KOPT-K1 (cell line): ENCODE data around the gene CDIP1.

Experiments used
- H3K27ac ChIP-seq: fragments of 200-600 bp; sonication (generic); 2 replicates; pipeline ENCODE4 v1.5.1; 2016; ENCODE audit warnings: antibody characterized with exemption, mild to moderate bottlenecking, low read depth, low read length; ENCODE audit not compliant: poor library complexity, severe bottlenecking
- H3K36me3 ChIP-seq: fragments of 200-600 bp; sonication (generic); 2 replicates; pipeline ENCODE4 v1.5.1; 2017; ENCODE audit warnings: antibody characterized with exemption, mild to moderate bottlenecking, low read length, moderate library complexity; ENCODE audit not compliant: insufficient read depth
- H3K9me3 ChIP-seq: fragments of 200-600 bp; sonication (generic); 2 replicates; pipeline ENCODE4 v1.5.1; 2017; ENCODE audit warnings: antibody characterized with exemption, low read length, mild to moderate bottlenecking; ENCODE audit not compliant: insufficient read depth, poor library complexity, severe bottlenecking

Gene CDIP1

GRCh38 chr16:4557973-4558372 lies 19.4 kb upstream of the CDIP1 start:
- Histone ChIP-seq H3K36me3 (no peaks in the 10 kb centered on the region), H3K9me3 (no peaks in the 10 kb centered on the region), H3K27ac (no peak overlapping the region)

GRCh38 chr16:4556580-4556979 lies 18.0 kb upstream of the CDIP1 start:
- H3K27ac ChIP-seq = no peak overlapping the region
- H3K36me3 ChIP-seq = no peaks in the 10 kb centered on the region
- H3K9me3 ChIP-seq = no peaks in the 10 kb centered on the region

- Histone ChIP-seq H3K27ac (no peak within 1 kb of the TSS), H3K9me3 (no peaks in the 10 kb centered on the region), H3K36me3 (no peaks in the 10 kb centered on the region)
Observed at GRCh38 chr16:4556112-4556511, 17.5 kb upstream of the CDIP1 start, which contains the start of gene C16orf96. Gene C16orf96 (plus strand): TSS chr16:4556340. CDS start chr16:4556490, 150 bp downstream.

GRCh38 chr16:4552541-4552940 lies 14.0 kb upstream of the CDIP1 start:
- Histone ChIP-seq H3K9me3 (no peaks in the 10 kb centered on the region), H3K27ac (no peak overlapping the region), H3K36me3 (no peaks in the 10 kb centered on the region)

GRCh38 chr16:4550591-4550990 lies 12.0 kb upstream of the CDIP1 start:
- H3K9me3 ChIP-seq = no peaks in the 10 kb centered on the region
- no peaks in the 10 kb centered on the region for H3K36me3 ChIP-seq
- no peak overlapping the region for H3K27ac ChIP-seq

GRCh38 chr16:4548124-4548523 lies 9.6 kb upstream of the CDIP1 start:
- Histone ChIP-seq H3K9me3 (no peaks in the 10 kb centered on the region), H3K36me3 (no peaks in the 10 kb centered on the region), H3K27ac (no peak overlapping the region)

GRCh38 chr16:4544473-4544872 lies 5.9 kb upstream of the CDIP1 start:
- H3K36me3 ChIP-seq = no peaks in the 10 kb centered on the region
- no peak overlapping the region for H3K27ac ChIP-seq
- H3K9me3 ChIP-seq = peaks cover 10% of the 10 kb centered on the region

- Histone ChIP-seq H3K27ac (no peak overlapping the region), H3K36me3 (no peaks in the 10 kb centered on the region), H3K9me3 (peaks cover 16% of the 10 kb centered on the region)
Observed at GRCh38 chr16:4539716-4540284, 1.2 kb upstream of the CDIP1 start.

- Histone ChIP-seq H3K27ac (no peak overlapping the region), H3K9me3 (peaks cover 16% of the 10 kb centered on the region), H3K36me3 (no peaks in the 10 kb centered on the region)
Observed at GRCh38 chr16:4537376-4538343, 913 bp downstream of the CDIP1 start.

- Histone ChIP-seq H3K9me3 (peaks cover 16% of the 10 kb centered on the region), H3K36me3 (no peaks in the 10 kb centered on the region), H3K27ac (no peak overlapping the region)
Observed at GRCh38 chr16:4536391-4537106, 2.0 kb downstream of the CDIP1 start.

- H3K9me3 ChIP-seq = peaks cover 16% of the 10 kb centered on the region
- no peak overlapping the region for H3K27ac ChIP-seq
- H3K36me3 ChIP-seq = no peaks in the 10 kb centered on the region
Observed at GRCh38 chr16:4535627-4536108, 2.9 kb downstream of the CDIP1 start.

- no peak overlapping the region for H3K27ac ChIP-seq
- peaks cover 4% of the 10 kb centered on the region for H3K9me3 ChIP-seq
- no peaks in the 10 kb centered on the region for H3K36me3 ChIP-seq
Observed at GRCh38 chr16:4534151-4534790, 4.3 kb downstream of the CDIP1 start.

GRCh38 chr16:4533490-4533889 lies 5.1 kb downstream of the CDIP1 start:
- H3K36me3 ChIP-seq = no peaks in the 10 kb centered on the region
- no peak overlapping the region for H3K27ac ChIP-seq

GRCh38 chr16:4532238-4532637 lies 6.3 kb downstream of the CDIP1 start:
- no peak overlapping the region for H3K27ac ChIP-seq
- H3K36me3 ChIP-seq = no peaks in the 10 kb centered on the region
- no peaks in the 10 kb centered on the region for H3K9me3 ChIP-seq

More at GRCh38 chr16:4533490-4533889, 5.1 kb downstream of the CDIP1 start:
- H3K9me3 ChIP-seq = no peaks in the 10 kb centered on the region

- H3K27ac ChIP-seq = no peak overlapping the region
- no peaks in the 10 kb centered on the region for H3K9me3 ChIP-seq
- no peaks in the 10 kb centered on the region for H3K36me3 ChIP-seq
Observed at GRCh38 chr16:4531811-4532210, 6.8 kb downstream of the CDIP1 start.
